Neutrophil (primary cell): ENCODE data around the gene OBSCN.

Source experiments
- H3K27ac ChIP-seq: fragments of 200-600 bp; sonication (generic); 2 replicates; pipeline ENCODE4 v1.5.1; 2016; ENCODE audit warnings: mild to moderate bottlenecking, moderate library complexity
- H3K27me3 ChIP-seq: fragments of 200-600 bp; sonication (generic); 2 replicates; pipeline ENCODE4 v1.6.0; 2016; ENCODE audit warnings: mild to moderate bottlenecking
- H3K36me3 ChIP-seq: fragments of 200-600 bp; sonication (generic); 2 replicates; pipeline ENCODE4 v1.5.1; 2017
- H3K4me1 ChIP-seq, 2 experiments: fragments of 200-600 bp in 1 of 2; sonication (generic) in 1 of 2; 1 replicate in 1 of 2; 2 replicates in 1 of 2; pipeline versions ENCODE4 v1.5.1 to v1.6.1; 2013 to 2016; ENCODE audit warnings: low read depth in 1 of 2, low read length in 1 of 2, mild to moderate bottlenecking in 1 of 2, moderate library complexity in 1 of 2; ENCODE audit not compliant: control insufficient read depth in 1 of 2, insufficient read depth in 1 of 2
- H3K4me3 ChIP-seq, 2 experiments: fragments of 200-600 bp in 1 of 2; sonication (generic) in 1 of 2; 1 replicate in 1 of 2; 2 replicates in 1 of 2; pipeline ENCODE4 v1.5.1; 2013 to 2016; ENCODE audit warnings: low read depth in 1 of 2, low read length in 1 of 2, mild to moderate bottlenecking in 1 of 2, moderate library complexity in 1 of 2
- H3K9me3 ChIP-seq: fragments of 200-600 bp; sonication (generic); 2 replicates; pipeline ENCODE4 v1.5.1; 2016
- CTCF ChIP-seq: fragments of 200-600 bp; sonication (generic); IDR thresholded peaks from 2 replicates; pipeline ENCODE4 v1.5.1; 2016; ENCODE audit warnings: antibody characterized with exemption

The OBSCN gene

GRCh38 chr1:228350831-228351781 is 143.3 kb downstream of the OBSCN start:
- no peak overlapping the region for H3K4me3 ChIP-seq
- no peaks in the 10 kb centered on the region for H3K27me3 ChIP-seq
- TF ChIP-seq CTCF = no peak
- no peaks in the 10 kb centered on the region for H3K36me3 ChIP-seq
- H3K9me3 ChIP-seq = no peaks in the 10 kb centered on the region
- H3K4me1 ChIP-seq = no peaks in the 10 kb centered on the region
- no peak overlapping the region for H3K27ac ChIP-seq

- Histone ChIP-seq H3K4me3 (no peak overlapping the region), H3K27me3 (no peaks in the 10 kb centered on the region), H3K27ac (no peak overlapping the region), H3K4me1 (no peaks in the 10 kb centered on the region), H3K36me3 (no peaks in the 10 kb centered on the region), H3K9me3 (no peaks in the 10 kb centered on the region)
- TF ChIP-seq CTCF = no peak
Measured at GRCh38 chr1:228351850-228352249, 144.0 kb downstream of the OBSCN start.

- no peak for TF ChIP-seq CTCF
- H3K4me3 ChIP-seq = no peak overlapping the region
- H3K4me1 ChIP-seq = no peaks in the 10 kb centered on the region
- H3K36me3 ChIP-seq = no peaks in the 10 kb centered on the region
- no peaks in the 10 kb centered on the region for H3K27me3 ChIP-seq
- no peaks in the 10 kb centered on the region for H3K9me3 ChIP-seq
- H3K27ac ChIP-seq = no peak overlapping the region
Measured at GRCh38 chr1:228352677-228353481, 145.0 kb downstream of the OBSCN start.

GRCh38 chr1:228353601-228354371 is 145.9 kb downstream of the OBSCN start:
- Histone ChIP-seq H3K36me3 (no peaks in the 10 kb centered on the region), H3K27ac (no peak overlapping the region), H3K27me3 (no peaks in the 10 kb centered on the region), H3K4me1 (no peaks in the 10 kb centered on the region), H3K9me3 (no peaks in the 10 kb centered on the region), H3K4me3 (no peak overlapping the region)
- no peak for TF ChIP-seq CTCF
